GM12878 (cell line): ENCODE measurements around the gene PLXNB3. TPM values are rescaled to one million over a fixed set of nuclear protein-coding genes. Genes with fewer than 3 reads are reported as not detected.

ENCODE experiments used
- ATAC-seq: fragments of 200-7000 bp; cut with Tn5 transposase; 3 replicates; pipeline ENCODE4 v1.9.1; 2020; ENCODE audit warnings: mild to moderate bottlenecking, moderate library complexity
- BruUV-seq: library from RNA; stranded (reverse); fragments of 400-500 nt; replicated peaks from 2 replicates; lab custom pipeline; 2021; lab: Mats Ljungman, UMichigan
- CTCF ChIA-PET: fragments of 300-600 bp; sonication (Branson Sonifier 250); formaldehyde crosslinking; extraction: SDS; loops from one replicate; lab custom pipeline; 2021; ENCODE audit warnings: inconsistent platforms; lab: Yijun Ruan, JAX
- POLR2A ChIA-PET: fragments of 350-600 bp; formaldehyde crosslinking; extraction: SDS; loops from one replicate; lab custom pipeline; 2021; ENCODE audit warnings: inconsistent platforms; lab: Charles Lee
- RAD21 ChIA-PET: fragments of 300-600 bp; sonication (Branson Sonifier 250); formaldehyde crosslinking; loops from one replicate; lab custom pipeline; 2023; ENCODE audit warnings: antibody characterized with exemption; ENCODE audit not compliant: unreplicated experiment; lab: Charles Lee
- SMC1A ChIA-PET: fragments of 300-600 bp; sonication (Branson Sonifier 250); formaldehyde crosslinking; loops from one replicate; lab custom pipeline; 2023; ENCODE audit not compliant: unreplicated experiment, uncharacterized antibody; lab: Charles Lee
- DNase-seq: peaks from one replicate; pipeline ENCODE4 v3.0.0-alpha.2; 2011; ENCODE audit warnings: low read depth, low spot score
- FAIRE-seq: peaks from 3 replicates; lab custom pipeline; 2011; peaks lifted over from hg19 to GRCh38; lab: Jason Lieb, UNC
- H2AFZ ChIP-seq: 2 replicates; pipeline ENCODE4 v1.6.0; 2011; ENCODE audit warnings: low read depth, low read length, control low read depth; ENCODE audit not compliant: control insufficient read depth
- H3K27ac ChIP-seq: 2 replicates; pipeline ENCODE4 v1.5.1; 2011; ENCODE audit warnings: control low read depth; ENCODE audit not compliant: control insufficient read depth, insufficient read depth
- H3K27me3 ChIP-seq, 2 experiments: replicated peaks in 1 of 2; 2 replicates each; pipeline versions ENCODE4 v1.6.0 to v1.6.1; 2011; ENCODE audit warnings: low read length in 1 of 2; ENCODE audit not compliant: control insufficient read depth in 2 of 2, insufficient read depth in 2 of 2
- H3K36me3 ChIP-seq, 2 experiments: 2 replicates each; pipeline ENCODE4 v1.5.1; 2011; ENCODE audit warnings: low read length in 1 of 2; ENCODE audit not compliant: control insufficient read depth in 2 of 2, insufficient read depth in 2 of 2
- H3K4me1 ChIP-seq: 2 replicates; pipeline ENCODE4 v1.6.1; 2011; ENCODE audit warnings: mild to moderate bottlenecking, low read length, moderate library complexity, mixed read lengths; ENCODE audit not compliant: control insufficient read depth, insufficient read depth
- H3K4me2 ChIP-seq: 2 replicates; pipeline ENCODE4 v1.6.0; 2011; ENCODE audit warnings: control low read depth; ENCODE audit not compliant: control insufficient read depth, insufficient read depth
- H3K4me3 ChIP-seq: fragments of 200-600 bp; sonication (generic); 2 replicates; pipeline ENCODE4 v1.5.1; 2016
- H3K79me2 ChIP-seq: 2 replicates; pipeline ENCODE4 v1.6.0; 2011; ENCODE audit warnings: low read length; ENCODE audit not compliant: control insufficient read depth, insufficient read depth
- H3K9ac ChIP-seq: 2 replicates; pipeline ENCODE4 v1.8.0; 2011; ENCODE audit warnings: low read length, control low read depth, mixed read lengths; ENCODE audit not compliant: control insufficient read depth, insufficient read depth
- H3K9me3 ChIP-seq: replicated peaks from 3 replicates; pipeline ENCODE4 v1.5.1; 2011; ENCODE audit warnings: mild to moderate bottlenecking, low read length; ENCODE audit not compliant: control insufficient read depth, insufficient read depth
- H4K20me1 ChIP-seq: 2 replicates; pipeline ENCODE4 v1.6.0; 2011; ENCODE audit not compliant: control insufficient read depth, insufficient read depth
- ASH2L ChIP-seq: fragments of 300-600, 200-600 bp; sonication (generic); IDR thresholded peaks from 2 replicates; pipeline ENCODE4 v1.6.1; 2017; ENCODE audit warnings: low read depth, mild to moderate bottlenecking, borderline replicate concordance
- ATF7 ChIP-seq: fragments of 450-650 bp; IDR thresholded peaks from 2 replicates; pipeline ENCODE4 v1.6.1; 2016; ENCODE audit warnings: low read depth, mild to moderate bottlenecking
- BCL3 ChIP-seq: IDR thresholded peaks from 2 replicates; pipeline ENCODE4 v1.6.1; 2011; ENCODE audit warnings: borderline replicate concordance, low read depth, mild to moderate bottlenecking, moderate library complexity, low read length; ENCODE audit not compliant: insufficient read depth, poor library complexity, severe bottlenecking
- CHD2 ChIP-seq: IDR thresholded peaks from 2 replicates; pipeline ENCODE4 v1.6.1; 2011; ENCODE audit warnings: low read depth, low read length, improper control_type of control experiment, borderline replicate concordance
- E4F1 ChIP-seq: fragments of 450-650 bp; IDR thresholded peaks from 2 replicates; pipeline ENCODE4 v1.6.1; 2018; ENCODE audit warnings: borderline replicate concordance, mild to moderate bottlenecking; ENCODE audit not compliant: partially characterized antibody
- EGR1 ChIP-seq, 2 experiments: IDR thresholded peaks; 1 replicate in 1 of 2; 2 replicates in 1 of 2; pipeline ENCODE4 v1.6.1; 2011 to 2012; ENCODE audit warnings: low read depth in 2 of 2, low read length in 2 of 2, borderline replicate concordance in 1 of 2, mild to moderate bottlenecking in 1 of 2, moderate library complexity in 1 of 2
- EP300 ChIP-seq, 2 experiments: fragments of 150-350 bp in 1 of 2; IDR thresholded peaks; 2 replicates each; pipeline ENCODE4 v1.6.1; 2011 to 2012; ENCODE audit warnings: low read depth in 2 of 2, low read length in 2 of 2, borderline replicate concordance in 1 of 2, improper control_type of control experiment in 1 of 2, inconsistent platforms in 1 of 2; ENCODE audit not compliant: control insufficient read depth in 1 of 2
- HDAC6 ChIP-seq: fragments of 200-600 bp; sonication (generic); IDR thresholded peaks from one replicate; pipeline ENCODE4 v1.8.0; 2017; ENCODE audit warnings: antibody characterized with exemption; ENCODE audit not compliant: unreplicated experiment
- NR2C1 ChIP-seq: fragments of 450-650 bp; IDR thresholded peaks from 2 replicates; pipeline ENCODE4 v1.6.1; 2017; ENCODE audit warnings: antibody characterized with exemption, mild to moderate bottlenecking, moderate library complexity
- RAD51 ChIP-seq: fragments of 450-650 bp; IDR thresholded peaks from 2 replicates; pipeline ENCODE4 v1.6.1; 2016; ENCODE audit warnings: moderate library complexity, mild to moderate bottlenecking, inconsistent platforms
- SMC3 ChIP-seq: IDR thresholded peaks from 2 replicates; pipeline ENCODE4 v1.6.1; 2011; ENCODE audit warnings: low read length, improper control_type of control experiment, borderline replicate concordance
- WGBS: methylation state at CpG from one replicate; pipeline ENCODE4 v1.1.6; 2016; ENCODE audit warnings: low lambda C conversion rate; ENCODE audit not compliant: insufficient replicate concordance, insufficient coverage; ENCODE audit errors: missing lambda C conversion rate; 5-methylcytosine and 5-hydroxymethylcytosine counted together
- in situ Hi-C: fragments of 300-500 bp; cut with MboI; formaldehyde crosslinking; loops from 9 replicates; pipeline ENCODE4 v1.14.3; 2018; ENCODE audit warnings: mixed read lengths
- intact Hi-C: fragments of 100-400 bp; cut with micrococcal nuclease; formaldehyde crosslinking; loops from one replicate; pipeline ENCODE4 v1.14.2; 2022; ENCODE audit not compliant: unreplicated experiment
- polyA plus RNA-seq, 11 experiments: library from polyadenylated mRNA; depleted of rRNA in 4 of 11; unstranded in 6 of 11; stranded (reverse) in 5 of 11; fragments of >200 nt; fragmentation: Nextera tagmentation in 4 of 11; fragmentation: Illumina TruSeq in 1 of 11; extraction: Ambion mirVana in 4 of 11; extraction: Trizol in 1 of 11; gene quantifications; 1 replicate in 1 of 11; 2 replicates in 10 of 11; pipeline versions ENCODE4 v1.2.1 to v1.2.3, GENCODE V29; 2011 to 2016; ENCODE audit warnings: inconsistent platforms in 2 of 11, missing spikeins in 2 of 11, low read depth in 1 of 11
- total RNA-seq, 4 experiments: library from RNA; depleted of rRNA in 3 of 4; stranded (reverse); fragments of >200 nt in 3 of 4; fragmentation: Illumina TruSeq in 1 of 4; extraction: Trizol in 1 of 4; gene quantifications; 2 replicates each; pipeline versions ENCODE4 v1.2.1 to v1.2.3, GENCODE V29; 2013 to 2021
- TF ChIP-seq, protein P1 (sequence below): fragments of 450-650 bp; IDR thresholded peaks from 2 replicates; pipeline ENCODE4 v1.6.1; 2017; ENCODE audit warnings: mild to moderate bottlenecking, low read depth, inconsistent platforms; ENCODE audit not compliant: poor library complexity, severe bottlenecking

Gene PLXNB3
- total and polyA plus RNA-seq, 10 of the 15 experiments (the other 5 are each of a cell fraction or from before 2014, with no cell fraction given) = 0.06 to 0.68 (median 0.19) TPM; not detected in 4

- no peak for FAIRE-seq
These were observed 29.2 kb upstream of the PLXNB3 start for GRCh38 chrX:153734871-153735270.

More at GRCh38 chrX:153734871-153735270, 29.2 kb upstream of the PLXNB3 start:
- ChIA-PET SMC1A (no interaction called here), CTCF (interaction anchor here (0.7 kb wide), 1 partner anchor 54 kb away, joined by 3 read pairs; no protein-coding TSS in a partner anchor), RAD21 (interaction anchor here (1.0 kb wide), 1 partner anchor 8 kb away, joined by 3 read pairs; no protein-coding TSS in a partner anchor), POLR2A (interaction anchor here (0.9 kb wide), 1 partner anchor 9 kb away, joined by 3 read pairs; no protein-coding TSS in a partner anchor)
- Histone ChIP-seq H3K9ac (no peak overlapping the region), H3K79me2 (no peaks in the 10 kb centered on the region), H3K9me3 (peaks cover 2% of the 10 kb centered on the region; the same call in 1 of the 3 replicates), H3K27me3 (no peaks in the 10 kb centered on the region), H3K4me2 (no peak overlapping the region), H3K36me3 (no peaks in the 10 kb centered on the region), H2AFZ (no peak overlapping the region), H3K4me3 (no peak overlapping the region), H3K27ac (no peak overlapping the region), H4K20me1 (no peaks in the 10 kb centered on the region)
- ATAC-seq (no peak), DNase-seq (no peak)
- intact Hi-C loops (no loop called here), in situ Hi-C loops (loop anchor here (10.0 kb wide), 2 partner anchors 50 to 60 kb away; partner anchors contain the start of genes PNCK and SRPK3)
- no TSS peak for BruUV-seq
- TF ChIP-seq E4F1 (no peak), NR2C1 (no peak), CHD2 (no peak), ASH2L (no peak), HDAC6 (no peak), ATF7 (no peak), SMC3 (no peak), EGR1 (IDR thresholded peaks at IDR 0.05; ENCODE audit: borderline replicate concordance in 1 of 2, low read depth in 2 of 2, low read length in 2 of 2) (no peak), EP300 (IDR thresholded peaks at IDR 0.05; ENCODE audit: borderline replicate concordance in 1 of 2, control insufficient read depth in 1 of 2, low read depth in 2 of 2, low read length in 2 of 2) (no peak), BCL3 (no peak), RAD51 (no peak)
- TF ChIP-seq, protein P1, sequence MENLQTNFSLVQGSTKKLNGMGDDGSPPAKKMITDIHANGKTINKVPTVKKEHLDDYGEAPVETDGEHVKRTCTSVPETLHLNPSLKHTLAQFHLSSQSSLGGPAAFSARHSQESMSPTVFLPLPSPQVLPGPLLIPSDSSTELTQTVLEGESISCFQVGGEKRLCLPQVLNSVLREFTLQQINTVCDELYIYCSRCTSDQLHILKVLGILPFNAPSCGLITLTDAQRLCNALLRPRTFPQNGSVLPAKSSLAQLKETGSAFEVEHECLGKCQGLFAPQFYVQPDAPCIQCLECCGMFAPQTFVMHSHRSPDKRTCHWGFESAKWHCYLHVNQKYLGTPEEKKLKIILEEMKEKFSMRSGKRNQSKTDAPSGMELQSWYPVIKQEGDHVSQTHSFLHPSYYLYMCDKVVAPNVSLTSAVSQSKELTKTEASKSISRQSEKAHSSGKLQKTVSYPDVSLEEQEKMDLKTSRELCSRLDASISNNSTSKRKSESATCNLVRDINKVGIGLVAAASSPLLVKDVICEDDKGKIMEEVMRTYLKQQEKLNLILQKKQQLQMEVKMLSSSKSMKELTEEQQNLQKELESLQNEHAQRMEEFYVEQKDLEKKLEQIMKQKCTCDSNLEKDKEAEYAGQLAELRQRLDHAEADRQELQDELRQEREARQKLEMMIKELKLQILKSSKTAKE = no peak
- TF ChIP-seq, all 136 proteins: peak for 0
- H3K4me1 ChIP-seq = no peaks in the 10 kb centered on the region
- WGBS = 23% methylated on average over 2 of the region's 2 CpGs
